ENCODE measurements around the gene TMEM143. TPM values are rescaled to one million over a fixed set of nuclear protein-coding genes. Genes with fewer than 3 reads are reported as not detected.

TMEM143 gene
- total and polyA plus RNA-seq, 5 donors from 2014 or later, result 1.9 to 9.3 (median 4.9) TPM

- Mint-ChIP-seq H3K4me3 (peak overlapping the region; percentile 85 to 92 (median 89)), H3K36me3 (no peaks in the 10 kb centered on the region), H3K9me3 (no peaks in the 10 kb centered on the region), H3K4me1 (peaks cover 0 to 21% (median 5%) of the 10 kb centered on the region in 4 donors), H3K27ac (peak overlapping the region; percentile 92 to 96 (median 92)), H3K27me3 (peaks cover 5% of the 10 kb centered on the region)
- Histone ChIP-seq H3K9me3 (ENCODE audit: control insufficient read depth in 2 of 2, low read length in 2 of 2) (no peaks in the 10 kb centered on the region), H3K27me3 (ENCODE audit: control insufficient read depth, insufficient read depth, low read length) (no peaks in the 10 kb centered on the region), H3K27ac (ENCODE audit: insufficient read depth, low read length, poor library complexity, severe bottlenecking) (peak overlapping the region; percentile 84), H3K4me1 (ENCODE audit: control insufficient read depth, insufficient read depth, low read length, poor library complexity, severe bottlenecking) (peaks cover 18% of the 10 kb centered on the region), H3K4me3 (ENCODE audit: low read depth, low read length) (peak overlapping the region; percentile 84), H3K36me3 (ENCODE audit: control insufficient read depth, insufficient read depth, low read length) (no peaks in the 10 kb centered on the region)
- DNase-seq (no peak), ATAC-seq (ENCODE audit: low read depth in 2 of 2) (no peak)
Observed at GRCh38 chr19:48363500-48363809, 285 bp downstream of the TMEM143 start.

- peak overlapping the region; percentile 84 for H3K4me3 ChIP-seq (ENCODE audit: low read depth, low read length)
- no peaks in the 10 kb centered on the region for H3K9me3 ChIP-seq (ENCODE audit: control insufficient read depth in 2 of 2, low read length in 2 of 2)
- H3K36me3 Mint-ChIP-seq, result no peaks in the 10 kb centered on the region
- H3K4me1 Mint-ChIP-seq, result peaks cover 0 to 21% (median 5%) of the 10 kb centered on the region in 4 donors
- H3K4me1 ChIP-seq (ENCODE audit: control insufficient read depth, insufficient read depth, low read length, poor library complexity, severe bottlenecking), result peaks cover 18% of the 10 kb centered on the region
- peak overlapping the region; percentile 92 to 96 (median 92) for H3K27ac Mint-ChIP-seq
- peak; percentile 63 to 67 for ATAC-seq (ENCODE audit: low read depth in 2 of 2)
- no peaks in the 10 kb centered on the region for H3K27me3 ChIP-seq (ENCODE audit: control insufficient read depth, insufficient read depth, low read length)
- DNase-seq, result peak; percentile 83 to 93 (median 86)
- H3K36me3 ChIP-seq (ENCODE audit: control insufficient read depth, insufficient read depth, low read length), result no peaks in the 10 kb centered on the region
- H3K27me3 Mint-ChIP-seq, result peaks cover 3% of the 10 kb centered on the region
- H3K9me3 Mint-ChIP-seq, result no peaks in the 10 kb centered on the region
- H3K27ac ChIP-seq (ENCODE audit: insufficient read depth, low read length, poor library complexity, severe bottlenecking), result peak overlapping the region; percentile 84
- peak overlapping the region; percentile 85 to 92 (median 89) for H3K4me3 Mint-ChIP-seq
Observed at GRCh38 chr19:48362716-48363499, 832 bp downstream of the TMEM143 start.

- Mint-ChIP-seq H3K27ac (no peak overlapping the region), H3K36me3 (no peaks in the 10 kb centered on the region), H3K9me3 (no peaks in the 10 kb centered on the region), H3K27me3 (no peaks in the 10 kb centered on the region), H3K4me1 (peaks cover 0 to 21% (median 5%) of the 10 kb centered on the region in 4 donors), H3K4me3 (peak overlapping the region in 2 of 4 donors; percentile 64 to 65)
- Histone ChIP-seq H3K27ac (ENCODE audit: insufficient read depth, low read length, poor library complexity, severe bottlenecking) (no peak overlapping the region), H3K36me3 (ENCODE audit: control insufficient read depth, insufficient read depth, low read length) (no peaks in the 10 kb centered on the region), H3K9me3 (ENCODE audit: control insufficient read depth in 2 of 2, low read length in 2 of 2) (no peaks in the 10 kb centered on the region), H3K4me1 (ENCODE audit: control insufficient read depth, insufficient read depth, low read length, poor library complexity, severe bottlenecking) (peaks cover 18% of the 10 kb centered on the region), H3K27me3 (ENCODE audit: control insufficient read depth, insufficient read depth, low read length) (no peaks in the 10 kb centered on the region), H3K4me3 (ENCODE audit: low read depth, low read length) (no peak overlapping the region)
- ATAC-seq (ENCODE audit: low read depth in 2 of 2) (no peak), DNase-seq (no peak)
Observed at GRCh38 chr19:48361912-48362311, 1.8 kb downstream of the TMEM143 start.

GRCh38 chr19:48359123-48359522, 4.6 kb downstream of the TMEM143 start:
- DNase-seq (no peak), ATAC-seq (ENCODE audit: low read depth in 2 of 2) (no peak)
- Histone ChIP-seq H3K9me3 (ENCODE audit: control insufficient read depth in 2 of 2, low read length in 2 of 2) (no peaks in the 10 kb centered on the region), H3K4me3 (ENCODE audit: low read depth, low read length) (no peak overlapping the region), H3K36me3 (ENCODE audit: control insufficient read depth, insufficient read depth, low read length) (no peaks in the 10 kb centered on the region), H3K27me3 (ENCODE audit: control insufficient read depth, insufficient read depth, low read length) (no peaks in the 10 kb centered on the region), H3K4me1 (ENCODE audit: control insufficient read depth, insufficient read depth, low read length, poor library complexity, severe bottlenecking) (peaks cover 10% of the 10 kb centered on the region), H3K27ac (ENCODE audit: insufficient read depth, low read length, poor library complexity, severe bottlenecking) (no peak overlapping the region)
- peak overlapping the region in 1 of 3 donors; percentile 36 for H3K27ac Mint-ChIP-seq
- H3K27me3 Mint-ChIP-seq, result no peaks in the 10 kb centered on the region
- H3K9me3 Mint-ChIP-seq, result no peaks in the 10 kb centered on the region
- H3K4me3 Mint-ChIP-seq, result no peak overlapping the region
- H3K4me1 Mint-ChIP-seq, result peaks cover 0 to 16% (median 5%) of the 10 kb centered on the region in 4 donors
- no peaks in the 10 kb centered on the region for H3K36me3 Mint-ChIP-seq

- Histone ChIP-seq H3K27me3 (ENCODE audit: control insufficient read depth, insufficient read depth, low read length) (no peaks in the 10 kb centered on the region), H3K9me3 (ENCODE audit: control insufficient read depth in 2 of 2, low read length in 2 of 2) (no peaks in the 10 kb centered on the region), H3K36me3 (ENCODE audit: control insufficient read depth, insufficient read depth, low read length) (no peaks in the 10 kb centered on the region), H3K27ac (ENCODE audit: insufficient read depth, low read length, poor library complexity, severe bottlenecking) (no peak overlapping the region), H3K4me3 (ENCODE audit: low read depth, low read length) (no peak overlapping the region), H3K4me1 (ENCODE audit: control insufficient read depth, insufficient read depth, low read length, poor library complexity, severe bottlenecking) (no peaks in the 10 kb centered on the region)
- no peak overlapping the region for H3K27ac Mint-ChIP-seq
- H3K4me3 Mint-ChIP-seq, result no peak overlapping the region
- H3K9me3 Mint-ChIP-seq, result no peaks in the 10 kb centered on the region
- H3K36me3 Mint-ChIP-seq, result peaks cover 7% of the 10 kb centered on the region
- DNase-seq, result no peak
- no peaks in the 10 kb centered on the region for H3K27me3 Mint-ChIP-seq
- peaks cover 0 to 8% (median 3%) of the 10 kb centered on the region in 4 donors for H3K4me1 Mint-ChIP-seq
- no peak for ATAC-seq (ENCODE audit: low read depth in 2 of 2)
Observed at GRCh38 chr19:48355365-48355954, 8.3 kb downstream of the TMEM143 start.

GRCh38 chr19:48354332-48354992, 9.3 kb downstream of the TMEM143 start:
- Mint-ChIP-seq H3K4me1 (peaks cover 0 to 8% (median 3%) of the 10 kb centered on the region in 4 donors), H3K36me3 (peaks cover 7% of the 10 kb centered on the region), H3K9me3 (no peaks in the 10 kb centered on the region), H3K27me3 (no peaks in the 10 kb centered on the region), H3K27ac (no peak overlapping the region), H3K4me3 (no peak overlapping the region)
- H3K27me3 ChIP-seq (ENCODE audit: control insufficient read depth, insufficient read depth, low read length), result no peaks in the 10 kb centered on the region
- H3K4me3 ChIP-seq (ENCODE audit: low read depth, low read length), result no peak overlapping the region
- no peak for ATAC-seq (ENCODE audit: low read depth in 2 of 2)
- no peaks in the 10 kb centered on the region for H3K36me3 ChIP-seq (ENCODE audit: control insufficient read depth, insufficient read depth, low read length)
- DNase-seq, result no peak
- no peaks in the 10 kb centered on the region for H3K4me1 ChIP-seq (ENCODE audit: control insufficient read depth, insufficient read depth, low read length, poor library complexity, severe bottlenecking)
- no peaks in the 10 kb centered on the region for H3K9me3 ChIP-seq (ENCODE audit: control insufficient read depth in 2 of 2, low read length in 2 of 2)
- no peak overlapping the region for H3K27ac ChIP-seq (ENCODE audit: insufficient read depth, low read length, poor library complexity, severe bottlenecking)

GRCh38 chr19:48353677-48354076, 10.1 kb downstream of the TMEM143 start:
- DNase-seq, result no peak
- Mint-ChIP-seq H3K9me3 (no peaks in the 10 kb centered on the region), H3K4me3 (no peak overlapping the region), H3K36me3 (peaks cover 7% of the 10 kb centered on the region), H3K27ac (no peak overlapping the region), H3K27me3 (no peaks in the 10 kb centered on the region), H3K4me1 (peaks cover 0 to 8% (median 3%) of the 10 kb centered on the region in 4 donors)
- no peaks in the 10 kb centered on the region for H3K36me3 ChIP-seq (ENCODE audit: control insufficient read depth, insufficient read depth, low read length)
- no peak for ATAC-seq (ENCODE audit: low read depth in 2 of 2)
- no peaks in the 10 kb centered on the region for H3K9me3 ChIP-seq (ENCODE audit: control insufficient read depth in 2 of 2, low read length in 2 of 2)
- no peaks in the 10 kb centered on the region for H3K4me1 ChIP-seq (ENCODE audit: control insufficient read depth, insufficient read depth, low read length, poor library complexity, severe bottlenecking)
- no peak overlapping the region for H3K27ac ChIP-seq (ENCODE audit: insufficient read depth, low read length, poor library complexity, severe bottlenecking)
- H3K27me3 ChIP-seq (ENCODE audit: control insufficient read depth, insufficient read depth, low read length), result no peaks in the 10 kb centered on the region
- no peak overlapping the region for H3K4me3 ChIP-seq (ENCODE audit: low read depth, low read length)

Data from CD4-positive, CD25-positive, alpha-beta regulatory T cell (primary cell).